HFF-Myc (cell line): ENCODE data around the gene GPBP1.
"Not testable (repeated sequence)": the region's sequence is repeated elsewhere in the genome, so short reads cannot be mapped to it uniquely, and the experiment has no call there.

Source experiments
- DNase-seq: peaks from one replicate; pipeline ENCODE4 v3.0.0-alpha.2; 2011; ENCODE audit warnings: low read depth; ENCODE audit errors: extremely low read depth
- H3K4me3 ChIP-seq: replicated peaks from 2 replicates; pipeline ENCODE4 v1.5.1; 2011; ENCODE audit warnings: low read depth, mild to moderate bottlenecking, control low read depth, low read length
- CTCF ChIP-seq: IDR thresholded peaks from 2 replicates; pipeline ENCODE4 v1.5.1; 2012; ENCODE audit warnings: mild to moderate bottlenecking, low read depth, low read length, control low read depth; ENCODE audit errors: missing control alignments

Gene GPBP1

GRCh38 chr5:57189515-57189914 is 15.7 kb downstream of the GPBP1 start:
- H3K4me3 ChIP-seq: no peak overlapping the region
- no peak for TF ChIP-seq CTCF
- no peak for DNase-seq

- H3K4me3 ChIP-seq: no peak overlapping the region
- DNase-seq: no peak
- TF ChIP-seq CTCF: no peak
These were observed 16.7 kb downstream of the GPBP1 start for GRCh38 chr5:57190593-57190992.

DNA sequence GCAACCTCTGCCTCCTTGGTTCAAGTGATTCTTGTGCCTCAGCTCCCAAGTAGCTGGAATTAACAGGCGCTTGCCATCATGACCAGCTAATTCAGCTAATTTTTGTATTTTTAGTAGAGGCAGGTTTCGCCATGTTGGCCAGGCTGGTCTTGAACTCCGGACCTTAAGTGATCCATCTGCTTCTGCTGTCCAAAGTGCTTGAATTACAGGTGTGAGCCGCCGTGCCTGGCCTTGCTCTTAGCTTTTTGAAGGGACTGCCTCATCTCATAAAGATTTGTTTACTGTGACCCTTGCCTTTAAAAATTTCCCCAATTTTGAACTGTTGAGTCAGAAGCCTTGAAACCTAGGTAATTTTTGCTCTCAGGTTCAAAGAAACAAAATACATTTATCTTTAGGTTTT is 17.3 kb downstream of the GPBP1 start:
- DNase-seq: no peak
- no peak overlapping the region for H3K4me3 ChIP-seq
- no peak for TF ChIP-seq CTCF

DNA sequence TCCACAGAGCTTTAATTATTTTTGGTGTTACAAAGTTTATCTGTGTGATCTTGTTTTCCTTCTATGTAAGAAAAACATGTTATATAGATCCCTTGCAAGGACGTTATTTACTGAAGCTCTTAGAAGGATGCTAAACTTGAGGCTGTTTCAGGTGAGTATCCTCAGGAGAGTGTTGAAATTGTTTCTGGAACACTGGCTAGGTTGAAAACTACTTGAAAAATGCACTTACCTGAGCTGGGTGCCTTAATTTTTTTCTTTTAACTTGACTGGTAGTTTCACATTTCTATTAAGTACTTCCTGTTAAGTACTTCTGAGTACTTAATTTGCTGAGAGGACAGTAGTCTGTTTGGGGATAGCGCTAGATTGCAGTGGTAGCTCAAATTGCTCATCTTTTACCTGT is 18.1 kb downstream of the GPBP1 start:
- H3K4me3 ChIP-seq: no peak overlapping the region
- no peak for TF ChIP-seq CTCF
- no peak for DNase-seq

DNA sequence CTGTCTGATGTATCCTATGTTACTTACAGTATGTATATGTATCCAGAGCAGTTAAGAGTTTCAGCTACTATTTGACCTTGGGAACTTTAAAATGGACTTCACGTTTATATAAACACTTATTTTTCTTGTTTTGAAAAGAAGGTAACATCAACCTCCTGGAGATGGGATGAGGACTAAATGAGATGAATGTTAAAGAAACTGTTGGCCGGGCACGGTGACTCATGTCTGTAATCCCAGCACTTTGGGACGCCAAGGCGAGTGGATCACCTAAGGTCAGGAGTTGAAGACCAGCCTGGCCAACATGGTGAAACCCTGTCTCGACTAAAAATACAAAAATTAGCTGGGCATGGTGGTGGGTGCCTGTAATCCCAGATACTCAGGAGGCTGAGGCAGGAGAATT is 19.0 kb downstream of the GPBP1 start:
- DNase-seq: not testable (repeated sequence)

DNA sequence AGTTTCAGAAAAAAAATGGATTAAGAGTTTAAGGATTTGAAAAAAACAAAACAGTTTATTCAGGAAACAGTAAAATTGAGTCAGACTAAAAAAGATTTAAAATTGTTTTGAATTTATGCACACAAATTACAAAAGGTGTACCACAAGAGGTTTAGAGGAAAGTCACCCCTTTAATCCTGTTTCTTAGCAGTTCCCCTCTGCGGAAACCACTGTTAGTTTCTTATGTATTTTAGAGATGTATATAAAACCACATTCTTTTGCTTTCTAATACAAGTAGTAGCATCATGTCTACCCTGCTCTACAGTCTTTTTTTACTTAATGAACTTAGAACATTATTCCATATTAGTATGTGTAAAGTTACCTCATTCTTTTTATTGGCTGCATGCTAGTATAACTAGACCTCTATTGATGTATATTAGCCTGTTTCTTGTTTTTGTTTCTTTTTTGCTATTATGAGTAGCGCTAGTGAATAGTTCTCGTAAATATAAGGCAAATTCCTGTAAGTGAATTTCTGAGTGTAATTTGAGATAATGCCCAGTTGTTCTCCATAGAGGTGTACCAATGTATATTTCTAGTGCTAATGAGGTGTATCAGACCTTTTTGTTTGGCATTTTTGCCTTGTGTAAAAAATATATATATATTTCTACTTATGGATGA is 20.0 kb downstream of the GPBP1 start:
- no peak overlapping the region for H3K4me3 ChIP-seq
- no peak for DNase-seq

More for the DNA sequence above, 19.0 kb downstream of the GPBP1 start:
- not testable (repeated sequence) for H3K4me3 ChIP-seq

DNA sequence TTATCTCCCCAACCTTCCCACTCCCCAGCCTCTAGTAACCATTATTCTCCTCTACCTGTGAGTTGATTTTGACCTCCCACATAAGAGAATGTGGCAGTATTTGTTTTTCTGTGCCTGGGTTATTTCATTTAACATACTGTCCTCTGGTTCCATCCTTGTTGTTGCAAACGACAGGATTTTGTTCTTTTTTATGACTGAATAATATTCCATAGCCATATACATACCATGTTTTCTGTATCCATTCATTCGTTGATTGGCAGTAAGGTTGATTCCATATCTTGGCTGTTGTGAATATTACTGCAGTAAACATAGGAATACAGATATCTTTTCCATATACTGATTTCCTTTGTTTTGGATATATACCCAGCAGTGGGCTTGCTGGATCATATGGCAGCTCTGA is 20.8 kb downstream of the GPBP1 start:
- no peak overlapping the region for H3K4me3 ChIP-seq
- no peak for DNase-seq
- TF ChIP-seq CTCF: no peak

More for the DNA sequence above, 20.0 kb downstream of the GPBP1 start:
- TF ChIP-seq CTCF: no peak
